Activated T-cell treated with anti-CD3 and anti-CD28 coated beads, Interleukin-2, amount 50 U/mL, for 72 hours (primary cell): ENCODE results near the gene RFX5. TPM values are rescaled to one million over a fixed set of nuclear protein-coding genes. Genes with fewer than 3 reads are reported as not detected.
A peak's percentile ranks its signal among the peaks of the same experiment; 100 is the strongest.

Experiments used
- ATAC-seq, 2 donors: fragments of 150-1000 bp; cut with Tn5 transposase; replicated peaks in 1 of 2; 2 replicates each; pipeline ENCODE4 v1.10.0; 2021; ENCODE audit warnings: moderate library complexity in 2 of 2, mild to moderate bottlenecking in 1 of 2
- DNase-seq, 2 donors: peaks; one replicate each; pipeline ENCODE4 v3.0.0; 2021 to 2022; ENCODE audit warnings: mixed read lengths in 1 of 2
- H3K27ac Mint-ChIP-seq: one replicate; pipeline ENCODE4 v1.8.0; 2022; ENCODE audit warnings: mild to moderate bottlenecking, moderate library complexity, mixed read lengths
- H3K27me3 Mint-ChIP-seq: one replicate; pipeline ENCODE4 v1.8.0; 2022; ENCODE audit warnings: low read depth, mixed read lengths
- H3K36me3 Mint-ChIP-seq, 2 donors: one replicate each; pipeline ENCODE4 v1.8.0; 2022; ENCODE audit warnings: mixed read lengths in 2 of 2, mild to moderate bottlenecking in 1 of 2; ENCODE audit not compliant: insufficient read depth in 2 of 2
- H3K4me1 Mint-ChIP-seq: one replicate; pipeline ENCODE4 v1.8.0; 2022; ENCODE audit warnings: low read depth, mixed read lengths
- H3K4me3 Mint-ChIP-seq, 2 donors: one replicate each; pipeline ENCODE4 v1.8.0; 2022; ENCODE audit warnings: mild to moderate bottlenecking in 2 of 2, mixed read lengths in 2 of 2, moderate library complexity in 2 of 2
- H3K9me3 Mint-ChIP-seq, 2 donors: one replicate each; pipeline ENCODE4 v1.8.0; 2022; ENCODE audit warnings: mixed read lengths in 2 of 2
- total RNA-seq, 2 donors: library from RNA; stranded (reverse); gene quantifications; one replicate each; pipeline ENCODE4 v1.2.3, GENCODE V29; 2022

The RFX5 gene
- total RNA-seq, 2 donors from 2014 or later, result 67.6 to 95.4 TPM

DNA sequence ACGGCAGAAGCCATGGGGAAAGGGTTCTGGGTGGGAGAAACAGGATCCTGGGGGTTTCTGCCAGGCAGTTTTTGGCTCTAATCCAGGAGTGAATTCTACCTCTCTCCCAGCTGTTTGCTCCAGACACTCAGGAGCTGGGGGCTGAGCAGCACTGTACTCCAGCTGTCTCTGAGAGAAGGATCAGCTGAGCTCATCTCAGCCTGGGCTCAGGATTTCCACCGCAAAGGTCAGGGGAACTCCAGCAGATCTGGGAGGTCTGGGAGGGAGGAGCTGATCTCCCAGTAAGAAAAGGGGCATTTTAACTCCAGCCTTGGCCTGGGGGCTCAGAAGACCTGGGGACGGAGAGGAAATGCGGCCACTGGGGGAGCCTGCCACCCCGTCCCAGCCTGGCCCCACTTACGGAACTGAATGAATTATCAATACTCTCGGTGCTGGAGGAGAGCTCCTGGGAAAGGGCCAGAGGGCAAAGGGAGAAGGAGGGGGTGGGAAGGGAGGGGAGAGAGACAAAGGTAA is 37.2 kb downstream of the RFX5 start:
- H3K27ac Mint-ChIP-seq, result peak overlapping the region; percentile 14
- no peak for ATAC-seq

DNA sequence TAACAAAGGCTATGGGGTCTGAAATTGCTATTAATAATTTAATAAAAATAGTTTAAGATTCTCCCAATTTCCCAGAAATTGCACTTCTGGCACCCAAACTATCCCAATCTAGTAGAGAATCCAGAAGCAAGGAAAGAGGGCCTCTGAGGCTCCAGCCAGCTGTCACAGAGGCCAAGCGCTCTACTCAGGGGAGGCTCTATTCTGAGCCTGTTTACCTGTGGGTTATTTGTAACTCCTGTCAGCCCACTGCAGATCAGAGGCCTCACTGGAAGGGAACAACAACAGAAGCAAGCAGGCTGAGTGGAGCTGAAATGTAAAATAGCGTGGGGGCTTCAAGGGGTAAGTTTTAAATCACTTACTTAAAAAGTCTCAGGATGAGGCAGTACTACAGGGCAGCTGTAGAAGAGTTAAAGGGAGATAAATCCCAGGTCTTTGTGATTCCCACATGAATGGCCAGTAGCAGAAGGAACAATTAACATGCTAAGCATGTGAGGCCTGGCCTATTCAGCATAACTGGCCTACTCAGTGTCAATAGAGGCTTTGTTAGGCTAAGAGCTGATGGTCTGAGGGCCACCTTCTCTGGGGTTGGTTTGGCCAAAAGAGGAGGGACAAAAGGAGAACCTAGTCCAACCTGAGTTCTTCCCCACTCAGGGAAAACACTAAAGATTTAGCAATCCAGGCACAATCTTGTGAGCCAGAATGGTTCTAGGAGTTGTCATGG is 52.1 kb downstream of the RFX5 start:
- DNase-seq, result no peak
- Mint-ChIP-seq H3K27ac (no peak overlapping the region), H3K9me3 (no peaks in the 10 kb centered on the region), H3K4me1 (no peaks in the 10 kb centered on the region), H3K36me3 (peaks cover 14 to 21% of the 10 kb centered on the region in 2 donors), H3K27me3 (no peaks in the 10 kb centered on the region), H3K4me3 (no peak overlapping the region)
- ATAC-seq, result no peak

More for the DNA sequence above, 37.2 kb downstream of the RFX5 start:
- H3K4me3 Mint-ChIP-seq, result no peak overlapping the region
- no peak for DNase-seq
- H3K4me1 Mint-ChIP-seq, result peaks cover 41% of the 10 kb centered on the region
- peaks cover 12 to 24% of the 10 kb centered on the region in 2 donors for H3K36me3 Mint-ChIP-seq
- H3K9me3 Mint-ChIP-seq, result no peaks in the 10 kb centered on the region
- no peaks in the 10 kb centered on the region for H3K27me3 Mint-ChIP-seq

DNA sequence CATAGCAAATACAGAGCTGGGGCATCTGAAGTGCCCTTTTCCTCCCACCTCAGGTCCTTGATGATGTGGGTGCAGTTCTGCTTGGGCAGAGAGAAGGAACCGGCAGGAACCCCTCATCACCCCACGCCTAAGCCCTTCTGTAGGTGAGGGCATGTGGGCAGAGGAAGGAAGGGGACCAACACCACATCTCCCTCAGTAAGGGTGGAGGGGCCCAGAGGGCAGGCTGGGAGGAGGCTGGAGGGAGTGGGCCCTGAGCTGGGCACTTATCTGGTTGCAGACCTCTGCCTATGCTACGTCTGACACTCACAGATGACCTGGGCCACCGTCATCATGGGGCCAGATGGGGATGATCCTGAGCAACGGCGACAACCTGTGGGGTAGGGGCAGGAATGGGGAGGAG is 54.0 kb downstream of the RFX5 start:
- ATAC-seq (no peak), DNase-seq (no peak)
- Mint-ChIP-seq H3K9me3 (no peaks in the 10 kb centered on the region), H3K36me3 (peaks cover 8 to 11% of the 10 kb centered on the region in 2 donors), H3K27me3 (no peaks in the 10 kb centered on the region), H3K27ac (peak overlapping the region; percentile 29), H3K4me1 (peaks cover 14% of the 10 kb centered on the region), H3K4me3 (no peak overlapping the region)

DNA sequence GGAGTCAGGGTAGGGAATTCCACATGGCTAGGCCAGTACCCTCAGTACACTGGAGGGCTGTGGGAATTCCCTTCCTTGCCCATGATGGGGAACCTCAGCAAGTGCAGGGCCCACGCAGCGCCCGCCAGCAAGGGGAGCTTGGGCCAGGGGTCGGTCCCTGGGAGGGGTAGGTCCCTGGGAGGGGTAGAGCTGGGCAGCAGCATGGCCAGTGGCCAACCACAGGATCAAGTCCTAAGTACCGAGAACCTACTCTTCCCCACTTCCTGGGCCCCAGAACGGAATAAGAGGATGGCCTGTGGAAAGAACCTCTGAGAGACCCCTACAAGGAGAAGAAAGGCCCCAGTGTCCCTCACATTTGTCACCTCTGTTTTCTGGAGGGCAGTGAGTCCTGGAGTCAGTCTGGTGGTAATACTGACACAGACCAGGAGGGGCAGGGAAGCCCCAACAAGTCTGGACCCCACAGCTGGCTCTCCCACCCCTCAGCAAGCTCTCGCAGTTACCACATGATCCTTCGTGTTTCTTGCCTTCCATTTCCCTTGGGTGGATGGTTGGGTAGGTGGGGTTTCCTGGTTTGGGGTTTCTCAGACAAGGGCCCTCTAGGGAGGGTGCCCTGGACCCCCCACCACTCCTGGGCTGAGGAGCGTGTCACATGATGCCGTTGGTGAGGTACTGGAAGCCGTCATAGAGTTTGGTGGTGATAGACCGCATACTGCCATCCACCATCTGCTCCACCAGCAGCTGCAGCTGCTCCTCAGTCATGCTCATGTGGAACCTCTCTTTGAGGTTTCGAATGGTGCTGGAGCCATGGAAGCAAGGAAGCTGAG is 54.6 kb downstream of the RFX5 start:
- Mint-ChIP-seq H3K36me3 (peaks cover 7 to 8% of the 10 kb centered on the region in 2 donors), H3K4me1 (peaks cover 14% of the 10 kb centered on the region), H3K9me3 (no peaks in the 10 kb centered on the region), H3K27me3 (no peaks in the 10 kb centered on the region), H3K27ac (peak overlapping the region; percentile 29), H3K4me3 (no peak overlapping the region)
- DNase-seq, result no peak
- no peak for ATAC-seq

DNA sequence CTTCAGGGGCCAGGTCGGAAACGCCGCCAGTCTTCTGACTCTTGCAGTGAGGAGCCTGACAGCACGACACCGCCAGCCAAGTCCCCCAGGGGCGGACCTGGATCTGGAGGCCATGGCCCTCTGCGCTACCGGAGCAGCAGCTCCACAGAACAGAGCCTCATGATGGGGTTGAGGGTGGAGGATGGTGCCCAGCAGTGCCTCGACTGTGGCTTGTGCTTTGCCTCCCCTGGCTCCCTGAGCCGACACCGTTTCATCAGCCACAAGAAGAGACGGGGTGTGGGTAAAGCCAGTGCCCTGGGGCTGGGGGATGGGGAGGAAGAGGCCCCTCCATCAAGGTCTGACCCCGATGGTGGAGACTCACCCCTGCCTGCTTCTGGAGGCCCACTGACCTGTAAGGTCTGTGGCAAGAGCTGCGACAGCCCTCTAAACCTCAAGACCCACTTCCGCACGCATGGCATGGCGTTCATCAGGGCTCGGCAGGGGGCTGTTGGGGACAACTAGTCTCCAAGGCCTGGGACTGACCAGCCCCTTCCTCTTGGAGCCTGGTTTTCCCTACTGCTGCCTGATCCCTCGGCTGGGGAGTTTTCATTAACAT is 56.2 kb downstream of the RFX5 start:
- H3K4me3 Mint-ChIP-seq, result no peak overlapping the region
- H3K27me3 Mint-ChIP-seq, result no peaks in the 10 kb centered on the region
- H3K36me3 Mint-ChIP-seq, result peaks cover 7 to 10% of the 10 kb centered on the region in 2 donors
- no peak overlapping the region for H3K27ac Mint-ChIP-seq
- ATAC-seq (no peak), DNase-seq (no peak)
- H3K4me1 Mint-ChIP-seq, result peaks cover 20% of the 10 kb centered on the region
- H3K9me3 Mint-ChIP-seq, result no peaks in the 10 kb centered on the region

Other genes with a start within 250 kb of the RFX5 start
- gene SEMA6C, start 200.6 kb downstream of the RFX5 start, total RNA-seq, result 1 to 10 TPM; 1.9 to 4.3 TPM
- 10 to 100 TPM; 14.7 to 17.1 TPM for gene TNFAIP8L2, start 190.6 kb downstream of the RFX5 start, total RNA-seq
- gene LYSMD1, start 181.3 kb downstream of the RFX5 start, total RNA-seq, result 1 to 10 TPM; 5.2 to 6.1 TPM
- gene SCNM1, start 181.1 kb downstream of the RFX5 start, total RNA-seq, result 100 to 1,000 TPM in 1 of 2 donors, 10 to 100 TPM in 1; 87.1 to 103 TPM
- gene TMOD4, start 171.3 kb downstream of the RFX5 start, total RNA-seq, result 1 to 10 TPM; 1.8 to 3.2 TPM
- gene VPS72, start 157.1 kb downstream of the RFX5 start, total RNA-seq, result 10 to 100 TPM; 77.8 to 94.1 TPM
- 10 to 100 TPM; 77.5 to 80.3 TPM for gene PIP5K1A, start 148.7 kb downstream of the RFX5 start, total RNA-seq
- 100 to 1,000 TPM; 168 to 205 TPM for gene PSMD4, start 92.5 kb downstream of the RFX5 start, total RNA-seq
- 10 to 100 TPM; 39.9 to 40.3 TPM for gene ZNF687, start 65.0 kb downstream of the RFX5 start, total RNA-seq
- gene PI4KB, start 19.8 kb downstream of the RFX5 start, total RNA-seq, result 10 to 100 TPM; 64.8 to 71.4 TPM
- not detected for gene SELENBP1, start 25.5 kb upstream of the RFX5 start, total RNA-seq
- 100 to 1,000 TPM; 297 to 301 TPM for gene PSMB4, start 52.3 kb upstream of the RFX5 start, total RNA-seq
- 100 to 1,000 TPM; 116 to 140 TPM for gene POGZ, start 112.2 kb upstream of the RFX5 start, total RNA-seq
- gene CGN, start 164.1 kb upstream of the RFX5 start, total RNA-seq, result 1 to 10 TPM in 1 of 2 donors, under 1 TPM in 1; 0.69 to 1.9 TPM
- gene TUFT1, start 193.1 kb upstream of the RFX5 start, total RNA-seq, result 1 to 10 TPM; 4.3 to 4.8 TPM